Measurements from ENCODE around the gene MAF.

GRCh38 chr16:79644971-79645667 is 44.6 kb upstream of the MAF start:
- TF ChIP-seq POLR2A (IDR thresholded peaks at IDR 0.05; ENCODE audit: low read length) (no peak), GATA1 (IDR thresholded peaks at IDR 0.05; ENCODE audit: low read depth, low read length) (no peak)
